Right lobe of liver (tissue), 6 donors: Measurements from ENCODE around the gene WBP1L. TPM values are rescaled to one million over a fixed set of nuclear protein-coding genes. Genes with fewer than 3 reads are reported as not detected.
A peak's percentile ranks its signal among the peaks of the same experiment; 100 is the strongest.

Source experiments
- ATAC-seq, 4 donors: fragments of 200-7000 bp; cut with Tn5 transposase; one replicate each; pipeline ENCODE4 v1.9.1; 2020; ENCODE audit warnings: mild to moderate bottlenecking in 4 of 4, moderate library complexity in 4 of 4
- DNase-seq, 3 donors: peaks; one replicate each; pipeline ENCODE4 v3.0.0-alpha.2; 2020
- H3K27ac ChIP-seq, 3 donors: fragments of 200-600 bp; one replicate each; pipeline ENCODE4 v1.8.0; 2022
- H3K27me3 ChIP-seq, 2 donors: fragments of 200-600 bp; one replicate each; pipeline ENCODE4 v1.8.0; 2022
- H3K36me3 ChIP-seq, 4 donors: fragments of 200-600 bp; sonication (generic) in 1 of 4; one replicate each; pipeline versions ENCODE4 v1.5.1 to v1.8.0; 2017 to 2022; ENCODE audit warnings: control low read depth in 1 of 4
- H3K4me1 ChIP-seq, 4 donors: fragments of 200-600 bp; sonication (generic) in 1 of 4; one replicate each; pipeline versions ENCODE4 v1.5.1 to v1.8.0; 2017 to 2022; ENCODE audit warnings: control low read depth in 1 of 4
- H3K4me3 ChIP-seq, 3 donors: fragments of 200-600 bp; one replicate each; pipeline ENCODE4 v1.8.0; 2022
- H3K9me3 ChIP-seq, 4 donors: fragments of 200-600 bp; sonication (generic) in 1 of 4; one replicate each; pipeline versions ENCODE4 v1.5.1 to v1.8.0; 2017 to 2022; ENCODE audit warnings: control low read depth in 1 of 4
- CTCF ChIP-seq, 4 donors: fragments of 200-600 bp in 3 of 4; fragments of 450-650 bp in 1 of 4; IDR thresholded peaks; one replicate each; pipeline versions ENCODE4 v1.5.1 to v1.8.0; 2016 to 2022; ENCODE audit warnings: antibody characterized with exemption in 4 of 4, mild to moderate bottlenecking in 2 of 4
- POLR2A ChIP-seq: fragments of 450-650 bp; IDR thresholded peaks from one replicate; pipeline ENCODE4 v1.6.1; 2017; ENCODE audit warnings: antibody characterized with exemption, mild to moderate bottlenecking
- WGBS: methylation state at CpG from one replicate; pipeline ENCODE4 v1.1.6; 2018; ENCODE audit warnings: low coverage, low lambda C conversion rate; ENCODE audit not compliant: insufficient coverage; ENCODE audit errors: missing lambda C conversion rate; 5-methylcytosine and 5-hydroxymethylcytosine counted together
- intact Hi-C, 2 donors: fragments of 100-400 bp; cut with DNase I; formaldehyde crosslinking; loops; one replicate each; pipeline versions ENCODE4 v1.11.2 to v1.14.1; 2022
- total RNA-seq, 6 experiments: library from RNA; depleted of rRNA in 2 of 6; stranded (reverse); fragments of >200 nt in 2 of 6; fragmentation: NEBNext Ultra II Directional in 3 of 6; extraction: Animal tissue kit (Norgen Biotek cat#: 25700) in 3 of 6; gene quantifications; one replicate each; pipeline versions ENCODE4 v1.1.0 to v1.2.4, GENCODE V29; 2016 to 2023
- donor health status: DM: no; HTN: yes; CAD: no.
- donor health status: DM: no; HTN: no; CAD: no.
- donor health status: DM: no; HTN: no; CAD: no.
- donor health status: DM: no; HTN: yes; CAD: no.
- donor health status: DM: no; HTN: yes; CAD: no.

WBP1L gene
- total RNA-seq, 6 experiments from 2014 or later: 24.1 to 58.4 (median 32.8) TPM

GRCh38 chr10:102727037-102727818, 16.5 kb upstream of the WBP1L start:
- ATAC-seq: peak; percentile 17 to 46 (median 41)
- peak overlapping the region in 1 of 3 donors; percentile 37 for H3K27ac ChIP-seq
- intact Hi-C loops: no loop called here

GRCh38 chr10:102729029-102730026, 14.4 kb upstream of the WBP1L start:
- intact Hi-C loops: loop anchor here (10.0 kb wide), 3 partner anchors 95 to 345 kb away; no protein-coding TSS in a partner anchor
- WGBS: 45% methylated on average over 19 of the region's 30 CpGs
- Histone ChIP-seq H3K9me3 (no peaks in the 10 kb centered on the region), H3K4me3 (no peak overlapping the region), H3K36me3 (peaks cover 0 to 24% (median 3%) of the 10 kb centered on the region in 4 donors), H3K27me3 (no peaks in the 10 kb centered on the region), H3K4me1 (peaks cover 0 to 9% (median 0%) of the 10 kb centered on the region in 4 donors), H3K27ac (no peak overlapping the region)
- peak; percentile 85 to 87 (median 87) for DNase-seq
- TF ChIP-seq POLR2A: no peak
- TF ChIP-seq CTCF (IDR thresholded peaks at IDR 0.05): peak; percentile 91 to 96 (median 92)
- peak; percentile 94 to 95 (median 94) for ATAC-seq

More at GRCh38 chr10:102727037-102727818, 16.5 kb upstream of the WBP1L start:
- TF ChIP-seq CTCF (IDR thresholded peaks at IDR 0.05): no peak
- TF ChIP-seq POLR2A: no peak
- Histone ChIP-seq H3K36me3 (peaks cover 0 to 8% (median 3%) of the 10 kb centered on the region in 4 donors), H3K27me3 (no peaks in the 10 kb centered on the region), H3K4me3 (no peak overlapping the region), H3K4me1 (peaks cover 0 to 7% (median 0%) of the 10 kb centered on the region in 4 donors), H3K9me3 (no peaks in the 10 kb centered on the region)
- 70% methylated on average over 9 of the region's 13 CpGs for WGBS
- peak in 1 of 3 donors; percentile 47 for DNase-seq

GRCh38 chr10:102731222-102731800, 12.4 kb upstream of the WBP1L start:
- no peak overlapping the region for H3K4me3 ChIP-seq
- no peak overlapping the region for H3K27ac ChIP-seq
- no peaks in the 10 kb centered on the region for H3K9me3 ChIP-seq
- 50% methylated on average over 2 of the region's 5 CpGs for WGBS
- DNase-seq (peak in 1 of 3 donors; percentile 55), ATAC-seq (peak in 2 of 4 donors; percentile 34 to 36)
- H3K4me1 ChIP-seq: peaks cover 0 to 9% (median 0%) of the 10 kb centered on the region in 4 donors
- intact Hi-C loops: loop anchor here (10.0 kb wide), 3 partner anchors 93 to 343 kb away; no protein-coding TSS in a partner anchor
- no peaks in the 10 kb centered on the region for H3K27me3 ChIP-seq
- H3K36me3 ChIP-seq: peaks cover 0 to 26% (median 3%) of the 10 kb centered on the region in 4 donors
- TF ChIP-seq POLR2A (no peak), CTCF (IDR thresholded peaks at IDR 0.05) (no peak)

GRCh38 chr10:102732661-102733060, 11.1 kb upstream of the WBP1L start:
- DNase-seq (no peak), ATAC-seq (no peak)
- H3K36me3 ChIP-seq: peaks cover 0 to 20% (median 2%) of the 10 kb centered on the region in 4 donors
- no CpG with 5 or more reads among the region's 1 CpG for WGBS
- TF ChIP-seq POLR2A (no peak), CTCF (IDR thresholded peaks at IDR 0.05) (no peak)
- intact Hi-C loops: loop anchor here (10.0 kb wide), 3 partner anchors 92 to 342 kb away; no protein-coding TSS in a partner anchor
- peaks cover 0 to 9% (median 0%) of the 10 kb centered on the region in 4 donors for H3K4me1 ChIP-seq
- H3K9me3 ChIP-seq: no peaks in the 10 kb centered on the region
- no peaks in the 10 kb centered on the region for H3K27me3 ChIP-seq
- H3K27ac ChIP-seq: no peak overlapping the region
- no peak overlapping the region for H3K4me3 ChIP-seq
